GM13977 (cell line): Measurements from ENCODE around the gene IFT88.

Experiments used
- DNase-seq: peaks from one replicate; pipeline ENCODE4 v3.0.0; 2012; ENCODE audit warnings: low spot score
- in situ Hi-C: fragments of 300-500 bp; cut with MboI; formaldehyde crosslinking; loops from one replicate; pipeline ENCODE4 v1.12.0; 2022; ENCODE audit warnings: low sequenced_read_pairs, low pct_unique_long_range_greater_than_20kb, mixed read lengths, inconsistent platforms; ENCODE audit not compliant: unreplicated experiment
- TF ChIP-seq, protein P1 (sequence below): IDR thresholded peaks from 2 replicates; pipeline ENCODE4 v1.5.1; 2012; ENCODE audit warnings: mild to moderate bottlenecking, control low read depth; ENCODE audit not compliant: insufficient read depth; ENCODE audit errors: extremely low read depth, missing control alignments

Gene IFT88, protein sequence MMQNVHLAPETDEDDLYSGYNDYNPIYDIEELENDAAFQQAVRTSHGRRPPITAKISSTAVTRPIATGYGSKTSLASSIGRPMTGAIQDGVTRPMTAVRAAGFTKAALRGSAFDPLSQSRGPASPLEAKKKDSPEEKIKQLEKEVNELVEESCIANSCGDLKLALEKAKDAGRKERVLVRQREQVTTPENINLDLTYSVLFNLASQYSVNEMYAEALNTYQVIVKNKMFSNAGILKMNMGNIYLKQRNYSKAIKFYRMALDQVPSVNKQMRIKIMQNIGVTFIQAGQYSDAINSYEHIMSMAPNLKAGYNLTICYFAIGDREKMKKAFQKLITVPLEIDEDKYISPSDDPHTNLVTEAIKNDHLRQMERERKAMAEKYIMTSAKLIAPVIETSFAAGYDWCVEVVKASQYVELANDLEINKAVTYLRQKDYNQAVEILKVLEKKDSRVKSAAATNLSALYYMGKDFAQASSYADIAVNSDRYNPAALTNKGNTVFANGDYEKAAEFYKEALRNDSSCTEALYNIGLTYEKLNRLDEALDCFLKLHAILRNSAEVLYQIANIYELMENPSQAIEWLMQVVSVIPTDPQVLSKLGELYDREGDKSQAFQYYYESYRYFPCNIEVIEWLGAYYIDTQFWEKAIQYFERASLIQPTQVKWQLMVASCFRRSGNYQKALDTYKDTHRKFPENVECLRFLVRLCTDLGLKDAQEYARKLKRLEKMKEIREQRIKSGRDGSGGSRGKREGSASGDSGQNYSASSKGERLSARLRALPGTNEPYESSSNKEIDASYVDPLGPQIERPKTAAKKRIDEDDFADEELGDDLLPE

DNA sequence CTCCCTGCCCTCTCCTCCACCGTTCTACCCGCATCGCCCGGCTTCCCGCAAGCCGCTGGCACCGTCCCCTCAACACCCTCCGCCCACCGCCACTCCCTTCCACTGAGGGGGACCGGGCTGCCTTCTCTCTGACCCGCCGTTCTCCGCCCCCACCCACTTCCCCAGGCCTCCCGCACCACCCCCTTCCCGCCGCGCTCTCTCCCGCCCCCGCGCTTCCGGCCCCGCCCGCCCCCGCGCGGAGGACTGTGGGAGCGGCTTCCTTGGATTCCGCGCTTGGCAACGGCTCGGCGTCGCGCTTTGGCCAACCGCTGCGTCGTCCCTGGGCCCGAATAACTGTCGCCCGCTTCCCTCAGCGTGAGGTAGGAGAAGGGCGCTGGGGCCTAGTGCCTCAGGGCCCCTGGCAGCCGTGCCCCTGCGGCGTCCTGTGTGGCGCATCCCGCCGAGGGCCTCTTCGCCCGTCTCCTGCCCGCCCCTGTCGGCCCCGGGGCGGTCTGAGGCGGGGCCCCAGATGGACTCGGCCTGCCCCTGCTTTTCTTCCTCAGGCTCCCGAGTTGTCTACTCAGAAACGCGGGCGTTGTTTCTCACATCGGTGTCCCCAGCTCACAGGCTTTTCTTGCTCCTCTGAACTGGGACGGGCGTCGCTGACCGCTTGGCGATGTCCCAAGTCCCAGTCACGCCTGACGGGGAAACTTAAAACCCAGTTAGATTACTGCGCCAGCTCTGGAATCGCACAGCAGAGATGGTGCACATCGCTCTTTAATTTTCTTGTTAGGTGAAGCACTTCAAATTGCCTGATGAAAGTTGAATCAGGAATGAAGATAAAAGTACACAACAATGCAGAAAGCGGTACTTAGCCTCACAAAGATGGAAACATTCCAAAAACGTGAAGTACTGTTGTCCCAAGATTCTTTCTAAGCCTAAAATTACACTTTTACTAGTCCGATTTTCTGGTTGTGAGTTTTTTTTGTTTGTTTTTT, at the start of gene IFT88:
IFT88 (plus strand) TSS at position 260 of the 977 bp plus-strand sequence. CDS start 7,229 bp downstream, outside the sequence.
- peak; percentile 92 for DNase-seq
- in situ Hi-C loops, result no loop called here
- TF ChIP-seq, protein P1, sequence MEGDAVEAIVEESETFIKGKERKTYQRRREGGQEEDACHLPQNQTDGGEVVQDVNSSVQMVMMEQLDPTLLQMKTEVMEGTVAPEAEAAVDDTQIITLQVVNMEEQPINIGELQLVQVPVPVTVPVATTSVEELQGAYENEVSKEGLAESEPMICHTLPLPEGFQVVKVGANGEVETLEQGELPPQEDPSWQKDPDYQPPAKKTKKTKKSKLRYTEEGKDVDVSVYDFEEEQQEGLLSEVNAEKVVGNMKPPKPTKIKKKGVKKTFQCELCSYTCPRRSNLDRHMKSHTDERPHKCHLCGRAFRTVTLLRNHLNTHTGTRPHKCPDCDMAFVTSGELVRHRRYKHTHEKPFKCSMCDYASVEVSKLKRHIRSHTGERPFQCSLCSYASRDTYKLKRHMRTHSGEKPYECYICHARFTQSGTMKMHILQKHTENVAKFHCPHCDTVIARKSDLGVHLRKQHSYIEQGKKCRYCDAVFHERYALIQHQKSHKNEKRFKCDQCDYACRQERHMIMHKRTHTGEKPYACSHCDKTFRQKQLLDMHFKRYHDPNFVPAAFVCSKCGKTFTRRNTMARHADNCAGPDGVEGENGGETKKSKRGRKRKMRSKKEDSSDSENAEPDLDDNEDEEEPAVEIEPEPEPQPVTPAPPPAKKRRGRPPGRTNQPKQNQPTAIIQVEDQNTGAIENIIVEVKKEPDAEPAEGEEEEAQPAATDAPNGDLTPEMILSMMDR, result no peak

DNA sequence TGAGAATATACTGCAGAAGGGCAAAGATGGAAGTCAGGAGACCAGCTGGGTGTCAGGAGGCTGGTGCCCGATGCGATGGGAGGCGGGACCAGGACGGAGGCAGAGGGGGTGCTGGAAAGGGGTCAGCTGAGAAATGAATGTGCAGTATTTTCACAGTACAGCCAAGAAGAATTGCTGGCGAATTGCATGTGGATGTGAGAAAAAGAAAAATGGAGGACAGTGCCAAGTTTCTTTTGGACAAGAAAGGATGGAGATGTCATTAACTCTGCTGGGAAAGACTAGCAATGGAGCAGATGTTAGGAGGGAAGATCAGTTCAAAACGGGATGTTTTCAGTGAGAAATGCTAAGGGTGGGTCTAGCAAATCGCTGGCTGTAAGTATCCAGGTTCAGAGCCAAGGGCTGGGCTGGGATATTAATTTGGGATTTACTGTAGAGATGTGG, 48.3 kb upstream of the IFT88 start:
- TF ChIP-seq, protein P1, result no peak
- no peak for DNase-seq
- in situ Hi-C loops, result no loop called here

DNA sequence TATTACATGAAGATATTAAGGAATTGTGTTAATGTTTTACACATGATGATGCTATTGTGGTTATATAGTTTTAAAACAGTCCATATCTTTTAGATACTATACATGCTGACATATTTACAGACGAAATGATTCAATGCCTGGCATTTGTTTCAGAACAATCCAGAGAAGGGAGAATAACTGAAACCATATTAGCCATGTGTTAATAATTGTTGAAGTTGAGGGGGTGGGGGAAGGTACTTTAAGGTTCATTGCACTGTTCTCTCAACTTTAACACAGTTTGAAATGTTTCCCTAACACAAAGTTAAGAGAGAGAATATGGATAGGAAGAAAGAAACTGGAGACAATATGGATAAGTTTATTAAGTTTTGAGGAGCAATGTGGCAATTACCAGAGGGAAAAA, 47.1 kb upstream of the IFT88 start:
- no peak for DNase-seq
- in situ Hi-C loops, result no loop called here
- TF ChIP-seq, protein P1, result no peak

DNA sequence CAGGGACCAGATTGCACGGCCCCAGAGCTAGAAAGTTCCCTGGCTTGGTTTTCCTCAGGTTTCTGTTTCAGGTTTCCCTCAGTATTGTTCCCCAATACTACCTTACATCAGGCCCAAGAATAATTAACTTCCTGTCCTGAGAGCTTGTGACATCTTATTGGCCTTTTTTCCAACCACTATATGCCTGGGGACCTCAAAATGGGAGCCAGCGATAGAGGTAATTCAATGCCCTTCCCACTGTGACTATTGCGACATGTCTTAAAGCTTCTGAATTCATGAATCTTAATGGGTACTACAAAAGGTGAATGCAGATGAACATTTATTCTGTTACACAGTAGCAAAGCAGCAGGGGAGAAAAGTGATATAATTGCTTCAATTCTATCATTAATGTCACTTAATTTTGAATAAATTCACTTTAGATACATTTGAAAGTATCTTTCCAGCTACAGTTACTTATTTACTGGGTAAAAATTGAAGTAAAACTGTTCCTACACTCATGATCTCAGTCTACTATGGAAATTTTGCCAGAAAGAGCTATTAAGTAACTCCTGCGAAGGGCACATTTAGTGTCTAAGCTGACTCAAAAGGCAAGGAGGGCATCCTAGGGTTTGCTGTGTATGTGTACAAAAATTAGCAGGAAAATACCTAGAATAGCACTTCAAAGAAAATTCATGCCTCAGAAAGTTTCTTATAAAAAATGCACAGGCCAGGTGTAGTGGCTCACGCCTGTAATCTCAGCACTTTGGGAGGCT, 45.4 kb upstream of the IFT88 start:
- in situ Hi-C loops, result no loop called here
- TF ChIP-seq, protein P1, result no peak
- DNase-seq, result no peak

DNA sequence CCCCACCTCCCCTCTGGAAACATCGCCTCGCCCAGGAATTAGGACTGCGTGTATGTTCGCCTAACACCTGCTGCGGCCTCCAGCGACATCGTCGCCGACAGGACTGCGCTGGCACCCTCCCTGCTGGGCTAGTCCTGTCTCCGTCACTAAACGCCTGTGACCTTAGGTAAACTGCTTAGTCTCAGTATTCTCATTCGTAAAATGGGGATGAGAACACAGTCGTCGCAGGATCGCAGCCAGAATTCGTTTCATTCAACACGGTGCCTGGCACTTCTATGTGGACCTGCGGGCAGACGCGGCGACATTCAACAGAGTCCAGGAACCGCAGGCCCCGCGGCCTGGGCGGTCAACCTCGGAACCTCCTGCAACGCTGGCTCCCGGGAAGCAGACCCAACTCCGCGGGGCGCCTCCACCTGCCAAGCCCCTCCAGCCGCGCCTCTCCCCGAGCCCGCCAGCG, 41.8 kb upstream of the IFT88 start:
- TF ChIP-seq, protein P1, result no peak
- DNase-seq, result no peak
- in situ Hi-C loops, result no loop called here
